ENCODE data around the gene CLIC4.
"Not testable (repeated sequence)": the region's sequence is repeated elsewhere in the genome, so short reads cannot be mapped to it uniquely, and the experiment has no call there.

CLIC4 gene

DNA sequence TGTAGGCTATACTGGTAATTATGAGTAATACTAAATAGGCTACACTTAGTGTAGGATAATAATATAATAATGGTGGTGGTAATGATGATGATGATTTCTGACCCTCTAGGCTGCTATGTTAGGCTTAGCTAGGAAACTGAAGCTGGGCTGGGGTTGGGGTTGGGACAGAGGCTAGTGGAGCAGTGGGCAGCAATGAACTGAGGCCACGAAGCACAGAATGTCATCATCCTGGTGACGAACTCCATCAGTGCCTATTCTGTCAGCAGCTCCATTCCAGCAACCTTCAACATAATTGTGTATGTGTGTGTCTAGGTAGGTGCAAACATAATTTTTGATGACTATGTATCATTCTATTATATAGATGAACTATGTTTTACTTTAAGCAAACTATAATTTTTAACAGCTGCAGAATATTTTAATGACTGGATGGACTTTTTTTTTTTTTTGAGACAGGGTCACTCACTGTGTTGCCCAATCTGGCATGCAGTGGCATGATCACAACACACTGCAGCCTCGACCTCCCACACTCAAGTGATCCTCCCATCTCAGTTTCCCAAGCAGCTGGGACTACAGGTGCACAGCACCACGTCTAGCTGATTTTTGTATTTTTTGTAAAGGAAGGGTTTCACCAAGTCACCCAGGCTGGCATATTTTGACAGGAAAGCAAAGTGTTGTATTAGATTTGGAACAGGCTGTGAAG lies 12.9 kb upstream of the CLIC4 start:
- H3K36me3 ChIP-seq (replicated peaks), result no peaks in the 10 kb centered on the region
- in situ Hi-C loops (cut with HindIII; ENCODE audit: low pct_ligation_motif_present, low sequenced_read_pairs), result no loop called here
- no peak overlapping the region for H3K4me3 ChIP-seq (ENCODE audit: low read depth, low read length)
- no peaks in the 10 kb centered on the region for H3K27me3 ChIP-seq (replicated peaks)
- TF ChIP-seq CTCF (IDR thresholded peaks at IDR 0.05; ENCODE audit: low read depth, low read length, missing control alignments), result no peak
- no peak for DNase-seq
- no peak overlapping the region for H3K27ac ChIP-seq

GRCh38 chr1:24733342-24733741 lies 11.9 kb upstream of the CLIC4 start:
- in situ Hi-C loops (cut with HindIII; ENCODE audit: low pct_ligation_motif_present, low sequenced_read_pairs); H3K36me3 ChIP-seq (replicated peaks); H3K4me3 ChIP-seq (ENCODE audit: low read depth, low read length); DNase-seq; H3K27ac ChIP-seq; H3K27me3 ChIP-seq (replicated peaks): not testable (repeated sequence)

DNA sequence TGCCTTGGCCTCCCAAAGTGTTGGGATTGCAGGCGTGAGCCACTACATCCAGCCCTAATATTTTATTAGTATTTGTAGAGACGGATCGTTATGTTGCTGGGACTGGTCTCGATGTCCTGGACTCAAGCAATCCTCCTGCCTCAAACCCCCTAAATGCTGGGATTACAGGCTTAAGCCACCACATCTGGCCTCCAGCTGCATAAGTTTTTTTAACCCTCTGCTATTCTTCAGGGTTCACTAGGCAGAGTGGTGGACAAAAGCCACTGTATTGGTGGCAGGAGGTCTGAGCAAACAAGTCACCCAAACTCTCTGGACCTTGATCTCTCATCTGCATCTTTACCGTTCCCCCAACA lies 10.1 kb upstream of the CLIC4 start:
- TF ChIP-seq CTCF (IDR thresholded peaks at IDR 0.05; ENCODE audit: low read depth, low read length, missing control alignments), result no peak
- H3K27ac ChIP-seq, result no peak overlapping the region
- H3K27me3 ChIP-seq (replicated peaks), result no peaks in the 10 kb centered on the region
- no peak for DNase-seq
- in situ Hi-C loops (cut with HindIII; ENCODE audit: low pct_ligation_motif_present, low sequenced_read_pairs), result no loop called here
- H3K4me3 ChIP-seq (ENCODE audit: low read depth, low read length), result no peak overlapping the region
- H3K36me3 ChIP-seq (replicated peaks), result no peaks in the 10 kb centered on the region

GRCh38 chr1:24735509-24736375 lies 9.5 kb upstream of the CLIC4 start:
- no peak for DNase-seq
- TF ChIP-seq CTCF (IDR thresholded peaks at IDR 0.05; ENCODE audit: low read depth, low read length, missing control alignments), result no peak
- Histone ChIP-seq H3K4me3 (ENCODE audit: low read depth, low read length) (no peak overlapping the region), H3K27me3 (replicated peaks) (no peaks in the 10 kb centered on the region), H3K36me3 (replicated peaks) (no peaks in the 10 kb centered on the region), H3K27ac (no peak overlapping the region)
- in situ Hi-C loops (cut with HindIII; ENCODE audit: low pct_ligation_motif_present, low sequenced_read_pairs), result no loop called here

GRCh38 chr1:24737368-24738117 lies 7.7 kb upstream of the CLIC4 start:
- DNase-seq, result no peak
- H3K27me3 ChIP-seq (replicated peaks), result no peaks in the 10 kb centered on the region
- H3K27ac ChIP-seq, result no peak overlapping the region
- no peak overlapping the region for H3K4me3 ChIP-seq (ENCODE audit: low read depth, low read length)
- in situ Hi-C loops (cut with HindIII; ENCODE audit: low pct_ligation_motif_present, low sequenced_read_pairs), result no loop called here
- TF ChIP-seq CTCF (IDR thresholded peaks at IDR 0.05; ENCODE audit: low read depth, low read length, missing control alignments), result no peak
- H3K36me3 ChIP-seq (replicated peaks), result no peaks in the 10 kb centered on the region

DNA sequence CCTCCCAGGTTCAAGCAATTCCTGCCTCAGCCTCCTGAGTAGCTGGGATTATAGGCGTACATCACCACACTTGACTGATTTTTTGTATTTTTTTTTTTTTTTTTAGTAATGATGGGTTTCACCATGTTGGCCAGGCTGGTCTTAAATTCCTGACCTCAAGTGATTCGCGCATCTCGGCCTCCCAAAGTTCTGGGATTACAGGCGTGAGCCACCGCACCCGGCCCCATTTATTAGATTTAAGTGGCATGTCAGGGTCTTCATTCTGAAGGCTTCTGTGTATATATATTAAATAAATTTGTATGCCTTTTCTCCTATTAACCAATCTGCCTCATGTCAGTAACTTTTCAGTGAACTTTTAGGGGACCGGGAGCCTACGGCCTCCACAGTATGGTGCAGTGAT lies 6.0 kb upstream of the CLIC4 start:
- H3K27me3 ChIP-seq (replicated peaks), result no peaks in the 10 kb centered on the region
- in situ Hi-C loops (cut with HindIII; ENCODE audit: low pct_ligation_motif_present, low sequenced_read_pairs), result no loop called here
- DNase-seq, result no peak
- no peak overlapping the region for H3K4me3 ChIP-seq (ENCODE audit: low read depth, low read length)
- H3K27ac ChIP-seq, result no peak overlapping the region
- TF ChIP-seq CTCF (IDR thresholded peaks at IDR 0.05; ENCODE audit: low read depth, low read length, missing control alignments), result no peak
- no peaks in the 10 kb centered on the region for H3K36me3 ChIP-seq (replicated peaks)

Measured in brain microvascular endothelial cell (primary cell).